ENCODE data around the gene NFKB2.

NFKB2 gene

DNA sequence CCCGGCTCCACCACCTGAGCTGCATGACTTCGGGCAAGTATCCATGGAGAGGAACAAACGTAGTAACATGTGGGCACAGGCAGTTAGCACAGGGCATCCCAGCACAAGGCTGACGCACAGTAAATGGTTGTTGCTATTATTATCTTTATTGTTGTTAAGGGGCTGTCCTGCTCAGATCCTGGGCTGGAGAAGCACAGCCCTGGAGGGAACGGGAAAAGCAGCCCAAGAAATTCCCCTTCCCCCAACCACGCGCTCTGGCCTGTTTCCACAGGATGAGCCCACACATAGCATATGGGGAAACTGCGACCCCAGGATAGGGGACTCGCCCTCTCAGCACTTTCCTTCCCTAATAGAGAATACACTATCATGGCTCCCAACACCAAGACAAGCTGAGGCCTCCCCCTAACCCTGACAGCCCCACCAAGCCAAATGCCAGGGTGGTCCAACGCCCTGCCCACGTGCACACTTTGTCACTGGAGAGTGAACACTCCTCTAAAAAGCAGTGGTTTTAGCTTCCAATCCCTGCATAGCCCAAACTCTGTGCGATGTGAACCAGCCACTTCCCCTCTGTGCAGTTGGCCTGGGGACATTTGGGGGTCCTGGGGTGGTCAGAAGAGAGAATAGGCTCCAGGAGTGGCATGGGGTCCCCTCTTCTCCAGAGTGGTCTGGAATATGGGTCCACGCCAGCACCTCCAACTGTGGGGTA is 12.1 kb downstream of the NFKB2 start:
- H3K36me3 ChIP-seq (ENCODE audit: control insufficient read depth in 5 of 5, insufficient read depth in 5 of 5, low read length in 5 of 5), result peaks cover 0 to 4% (median 1%) of the 10 kb centered on the region in 5 donors
- no peaks in the 10 kb centered on the region for H3K9me3 ChIP-seq (ENCODE audit: control insufficient read depth in 5 of 5, low read length in 5 of 5)
- peaks cover 44 to 51% (median 49%) of the 10 kb centered on the region in 5 donors for H3K27me3 ChIP-seq (ENCODE audit: control insufficient read depth in 5 of 5, insufficient read depth in 4 of 5, low read length in 5 of 5)
- no peak overlapping the region for H3K9ac ChIP-seq (ENCODE audit: low read length in 5 of 5)
- H3K4me1 ChIP-seq (ENCODE audit: control insufficient read depth in 5 of 5, insufficient read depth in 5 of 5, low read length in 5 of 5), result peaks cover 0 to 19% (median 17%) of the 10 kb centered on the region in 5 donors
- H3K27ac ChIP-seq (ENCODE audit: low read depth, low read length), result no peak overlapping the region
- no peak overlapping the region for H3K4me3 ChIP-seq (ENCODE audit: low read depth in 1 of 5, low read length in 5 of 5)

DNA sequence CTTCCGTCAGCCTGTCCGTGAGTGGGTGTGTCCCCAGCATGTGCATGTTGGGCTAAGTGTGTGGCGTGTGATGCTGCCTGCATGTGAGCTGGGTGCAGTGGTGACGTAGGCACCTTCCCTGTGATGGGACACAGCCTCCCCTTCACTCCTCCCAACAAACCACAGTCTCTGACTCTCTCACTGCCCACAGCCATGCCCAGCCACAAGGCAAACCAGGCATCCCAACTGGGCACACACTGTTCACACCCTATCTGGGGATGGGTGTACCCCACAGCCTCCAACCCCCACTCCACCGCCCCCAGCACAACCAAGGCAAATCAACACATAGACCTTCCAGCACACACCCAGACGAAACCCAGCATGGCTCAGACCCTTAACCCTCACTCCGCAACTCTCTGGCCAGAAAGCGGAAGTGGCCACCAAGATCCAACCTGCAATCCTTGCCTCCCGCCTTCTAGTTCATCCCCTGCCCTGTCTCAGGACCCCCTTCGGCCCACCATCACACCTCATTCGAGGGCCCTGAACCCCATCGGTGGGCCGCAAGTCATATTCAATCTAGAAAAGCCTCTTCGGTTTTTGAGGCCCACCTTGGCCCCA is 12.7 kb downstream of the NFKB2 start:
- no peaks in the 10 kb centered on the region for H3K36me3 ChIP-seq (ENCODE audit: control insufficient read depth in 5 of 5, insufficient read depth in 5 of 5, low read length in 5 of 5)
- H3K4me3 ChIP-seq (ENCODE audit: low read depth in 1 of 5, low read length in 5 of 5), result peak overlapping the region in 1 of 5 donors; percentile 60
- H3K27ac ChIP-seq (ENCODE audit: low read depth, low read length), result no peak overlapping the region
- no peak overlapping the region for H3K9ac ChIP-seq (ENCODE audit: low read length in 5 of 5)
- peaks cover 48 to 58% (median 55%) of the 10 kb centered on the region in 5 donors for H3K27me3 ChIP-seq (ENCODE audit: control insufficient read depth in 5 of 5, insufficient read depth in 4 of 5, low read length in 5 of 5)
- H3K4me1 ChIP-seq (ENCODE audit: control insufficient read depth in 5 of 5, insufficient read depth in 5 of 5, low read length in 5 of 5), result peaks cover 0 to 19% (median 17%) of the 10 kb centered on the region in 5 donors
- no peaks in the 10 kb centered on the region for H3K9me3 ChIP-seq (ENCODE audit: control insufficient read depth in 5 of 5, low read length in 5 of 5)

DNA sequence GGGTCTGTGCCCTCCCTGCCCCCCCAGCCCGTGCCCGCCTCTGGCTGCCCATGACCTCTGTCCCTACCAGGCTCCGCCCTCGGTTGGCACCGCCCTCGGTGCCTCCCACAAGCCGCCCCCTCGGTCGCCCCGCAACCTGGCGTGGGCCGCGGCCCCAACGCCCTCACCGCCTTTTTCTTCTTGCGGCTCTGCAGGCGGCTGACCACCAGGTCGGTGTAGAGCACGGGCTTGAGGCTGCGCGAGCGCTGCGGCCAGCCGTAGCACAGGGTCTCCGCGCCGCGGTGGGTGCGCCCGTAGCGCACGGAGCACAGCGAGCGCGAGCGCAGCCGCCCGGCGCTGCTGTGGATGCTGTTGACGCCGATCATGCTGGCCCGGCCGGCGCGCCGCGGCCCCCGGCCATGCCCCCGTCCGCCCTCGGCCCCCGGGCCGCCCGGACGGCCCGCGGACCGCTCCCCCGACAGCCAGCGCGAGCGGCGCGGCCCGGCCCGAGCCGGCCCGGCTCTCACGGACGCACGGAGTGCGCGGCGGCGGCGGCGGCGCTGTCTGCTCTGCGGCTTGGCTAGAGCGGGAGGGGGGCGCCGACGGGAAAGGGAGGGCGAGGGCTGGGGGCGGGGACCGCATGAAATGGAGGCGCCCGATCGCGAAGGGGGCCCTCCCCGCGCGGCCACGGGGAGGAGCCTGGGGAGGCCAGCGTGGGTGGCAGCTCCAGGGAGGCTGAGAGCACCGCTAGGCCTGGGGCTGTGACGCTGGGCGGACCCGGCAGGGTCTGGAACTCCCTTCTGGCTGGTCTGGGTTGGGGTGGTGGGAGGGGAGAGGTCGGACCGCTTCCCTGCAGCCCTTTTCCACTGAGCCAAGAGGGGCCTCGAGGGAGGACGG is 13.5 kb downstream of the NFKB2 start:
- peak overlapping the region in 3 of 5 donors; percentile 44 to 60 (median 59) for H3K4me3 ChIP-seq (ENCODE audit: low read depth in 1 of 5, low read length in 5 of 5)
- peaks cover 0 to 19% (median 17%) of the 10 kb centered on the region in 5 donors for H3K4me1 ChIP-seq (ENCODE audit: control insufficient read depth in 5 of 5, insufficient read depth in 5 of 5, low read length in 5 of 5)
- H3K9ac ChIP-seq (ENCODE audit: low read length in 5 of 5), result no peak overlapping the region
- H3K27ac ChIP-seq (ENCODE audit: low read depth, low read length), result no peak overlapping the region
- H3K27me3 ChIP-seq (ENCODE audit: control insufficient read depth in 5 of 5, insufficient read depth in 4 of 5, low read length in 5 of 5), result peaks cover 48 to 63% (median 59%) of the 10 kb centered on the region in 5 donors
- H3K36me3 ChIP-seq (ENCODE audit: control insufficient read depth in 5 of 5, insufficient read depth in 5 of 5, low read length in 5 of 5), result no peaks in the 10 kb centered on the region
- no peaks in the 10 kb centered on the region for H3K9me3 ChIP-seq (ENCODE audit: control insufficient read depth in 5 of 5, low read length in 5 of 5)

DNA sequence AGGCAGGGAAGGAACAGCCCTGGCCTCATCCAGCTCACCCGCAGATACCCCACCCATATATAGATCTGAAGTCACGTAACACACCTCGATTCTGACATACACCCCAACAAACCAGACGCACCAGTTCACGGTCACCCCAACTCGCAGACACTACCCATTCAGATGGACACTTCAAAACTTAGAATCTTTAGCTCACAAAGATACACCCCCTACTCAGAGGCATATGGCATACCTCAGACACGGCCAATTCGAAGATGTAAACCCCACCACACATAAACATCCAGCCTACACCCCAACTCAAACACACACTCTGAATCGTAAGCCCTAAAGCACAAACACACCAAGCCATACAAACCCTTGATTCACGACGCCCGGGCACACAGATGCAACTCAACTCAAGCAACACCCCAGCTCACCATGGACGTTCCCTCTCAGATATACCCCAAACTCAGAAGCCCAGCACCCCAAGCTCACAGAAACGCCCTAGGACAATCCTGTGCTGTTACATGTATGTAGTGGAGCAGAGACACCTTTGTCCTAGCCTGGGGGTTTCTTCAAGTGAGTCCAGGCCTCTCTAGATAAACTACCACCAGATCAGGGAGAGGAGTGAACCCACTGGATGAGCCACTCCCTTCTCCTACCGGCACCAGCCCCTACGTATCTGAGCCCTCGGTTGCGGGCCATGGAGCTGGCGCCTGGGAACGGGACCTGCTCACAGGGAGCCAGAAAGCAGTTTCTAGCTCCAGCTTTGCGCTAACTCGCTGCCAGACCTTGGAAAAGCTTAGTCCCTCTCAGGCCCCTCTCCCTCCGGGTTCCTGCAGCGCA is 14.3 kb downstream of the NFKB2 start:
- peaks cover 48 to 69% (median 64%) of the 10 kb centered on the region in 5 donors for H3K27me3 ChIP-seq (ENCODE audit: control insufficient read depth in 5 of 5, insufficient read depth in 4 of 5, low read length in 5 of 5)

DNA sequence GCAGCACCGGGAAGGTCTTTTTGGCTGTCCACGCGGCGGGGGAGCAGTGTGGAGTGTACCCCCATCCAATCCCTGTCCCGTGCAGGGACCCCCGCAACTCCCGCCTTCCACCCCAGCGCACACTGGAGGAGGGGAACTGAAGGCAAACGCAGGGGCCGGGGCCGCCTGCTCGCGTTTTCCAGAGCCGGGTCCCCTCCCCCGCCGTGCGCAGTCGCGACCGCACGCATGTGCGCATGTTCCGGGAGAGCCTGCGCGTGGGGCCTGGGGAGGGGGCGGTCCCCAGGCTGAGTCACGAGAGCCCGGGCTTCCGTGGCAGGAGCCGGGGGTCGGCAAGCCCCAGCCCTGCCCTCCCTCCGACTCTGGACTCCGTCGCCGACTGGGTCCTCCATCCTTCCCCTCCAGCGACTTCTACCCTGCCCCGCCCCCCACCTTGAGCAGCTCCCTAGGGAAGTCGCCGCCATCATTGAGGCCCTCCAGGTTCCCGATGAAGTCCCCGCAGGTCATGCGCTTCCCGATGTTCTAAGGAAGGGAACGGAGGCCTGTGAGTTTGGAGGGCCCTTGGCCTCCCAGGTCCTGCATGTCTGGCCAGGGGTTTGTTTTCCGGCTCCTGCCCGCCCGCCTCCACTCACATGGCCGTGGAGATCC is 15.0 kb downstream of the NFKB2 start:
- H3K36me3 ChIP-seq (ENCODE audit: control insufficient read depth in 5 of 5, insufficient read depth in 5 of 5, low read length in 5 of 5), result no peaks in the 10 kb centered on the region
- H3K9ac ChIP-seq (ENCODE audit: low read length in 5 of 5), result no peak overlapping the region
- H3K27me3 ChIP-seq (ENCODE audit: control insufficient read depth in 5 of 5, insufficient read depth in 4 of 5, low read length in 5 of 5), result peaks cover 49 to 74% (median 69%) of the 10 kb centered on the region in 5 donors
- no peak overlapping the region for H3K27ac ChIP-seq (ENCODE audit: low read depth, low read length)
- H3K9me3 ChIP-seq (ENCODE audit: control insufficient read depth in 5 of 5, low read length in 5 of 5), result no peaks in the 10 kb centered on the region
- peak overlapping the region in 1 of 5 donors; percentile 5 for H3K4me3 ChIP-seq (ENCODE audit: low read depth in 1 of 5, low read length in 5 of 5)
- peaks cover 0 to 19% (median 17%) of the 10 kb centered on the region in 5 donors for H3K4me1 ChIP-seq (ENCODE audit: control insufficient read depth in 5 of 5, insufficient read depth in 5 of 5, low read length in 5 of 5)

More for the DNA sequence above, 14.3 kb downstream of the NFKB2 start:
- Histone ChIP-seq H3K36me3 (ENCODE audit: control insufficient read depth in 5 of 5, insufficient read depth in 5 of 5, low read length in 5 of 5) (no peaks in the 10 kb centered on the region), H3K4me3 (ENCODE audit: low read depth in 1 of 5, low read length in 5 of 5) (peak overlapping the region in 2 of 5 donors; percentile 18 to 39), H3K9ac (ENCODE audit: low read length in 5 of 5) (no peak overlapping the region), H3K4me1 (ENCODE audit: control insufficient read depth in 5 of 5, insufficient read depth in 5 of 5, low read length in 5 of 5) (peaks cover 0 to 19% (median 17%) of the 10 kb centered on the region in 5 donors), H3K9me3 (ENCODE audit: control insufficient read depth in 5 of 5, low read length in 5 of 5) (no peaks in the 10 kb centered on the region), H3K27ac (ENCODE audit: low read depth, low read length) (no peak overlapping the region)

DNA sequence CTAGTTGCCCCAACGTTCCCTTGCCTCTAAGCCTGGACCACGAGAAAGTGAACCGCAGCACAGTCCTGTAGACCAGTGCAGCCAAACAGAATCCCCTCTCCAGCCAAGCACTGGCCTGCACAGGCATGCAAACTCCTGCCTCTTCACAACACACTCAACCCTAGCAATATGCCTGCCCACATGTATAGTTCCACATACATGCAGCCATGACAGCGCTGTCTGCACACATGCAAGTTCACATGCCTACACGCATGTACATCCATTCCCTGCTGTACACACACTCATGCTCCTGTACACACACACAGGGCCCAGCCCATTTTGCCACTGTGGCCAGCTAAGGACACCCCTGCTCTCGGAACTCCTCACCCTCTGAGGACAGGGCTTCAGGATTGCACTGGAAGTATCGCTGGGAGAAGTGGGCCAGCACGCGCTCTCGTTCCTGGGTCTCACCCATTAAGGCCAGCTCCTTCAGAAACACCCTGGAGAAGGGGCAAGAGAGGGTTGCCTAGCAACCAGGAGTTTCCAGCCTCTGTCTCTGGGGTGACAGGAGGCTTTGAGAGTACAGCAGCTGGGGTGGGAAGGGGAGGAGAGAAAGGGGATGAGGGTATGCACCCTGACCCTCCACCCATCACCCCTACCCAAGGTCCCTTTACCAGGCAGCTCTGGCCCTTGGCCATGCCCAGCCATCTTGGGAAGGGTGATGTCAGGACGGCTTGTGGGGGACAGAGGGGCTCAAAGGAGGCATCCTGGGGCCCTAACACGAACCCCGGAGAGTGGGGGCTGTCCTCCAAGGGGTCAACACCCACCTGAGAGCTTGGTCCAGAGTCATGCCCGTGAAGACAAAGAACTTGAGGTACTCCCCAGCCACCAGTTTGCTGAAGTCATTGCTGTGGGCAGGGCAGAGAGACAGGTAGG is 16.1 kb downstream of the NFKB2 start:
- Histone ChIP-seq H3K4me3 (ENCODE audit: low read depth in 1 of 5, low read length in 5 of 5) (no peak overlapping the region), H3K9ac (ENCODE audit: low read length in 5 of 5) (no peak overlapping the region), H3K9me3 (ENCODE audit: control insufficient read depth in 5 of 5, low read length in 5 of 5) (no peaks in the 10 kb centered on the region), H3K36me3 (ENCODE audit: control insufficient read depth in 5 of 5, insufficient read depth in 5 of 5, low read length in 5 of 5) (no peaks in the 10 kb centered on the region), H3K27ac (ENCODE audit: low read depth, low read length) (no peak overlapping the region), H3K27me3 (ENCODE audit: control insufficient read depth in 5 of 5, insufficient read depth in 4 of 5, low read length in 5 of 5) (peaks cover 56 to 83% (median 77%) of the 10 kb centered on the region in 5 donors), H3K4me1 (ENCODE audit: control insufficient read depth in 5 of 5, insufficient read depth in 5 of 5, low read length in 5 of 5) (peaks cover 0 to 19% (median 17%) of the 10 kb centered on the region in 5 donors)

DNA sequence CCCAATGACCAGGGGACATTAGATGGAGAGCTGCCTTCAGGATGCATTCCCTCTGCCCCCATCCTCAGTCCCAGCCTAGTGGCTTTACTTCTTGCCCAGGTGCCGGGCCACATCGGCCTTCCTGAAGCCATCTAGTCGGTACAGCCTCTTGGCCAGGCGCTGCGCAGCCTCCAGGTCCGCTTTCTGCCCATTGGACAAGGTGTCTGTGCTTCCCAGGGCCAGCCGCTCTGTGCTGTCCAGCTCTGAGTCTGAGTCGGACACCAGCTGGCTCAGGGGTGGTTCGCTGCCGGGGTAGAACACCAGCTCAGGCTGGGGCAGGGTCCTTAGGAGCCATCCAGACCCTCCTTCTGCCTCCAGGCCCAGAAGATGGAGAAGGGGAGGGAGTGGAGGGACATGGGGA is 16.8 kb downstream of the NFKB2 start:
- no peak overlapping the region for H3K9ac ChIP-seq (ENCODE audit: low read length in 5 of 5)
- H3K9me3 ChIP-seq (ENCODE audit: control insufficient read depth in 5 of 5, low read length in 5 of 5), result no peaks in the 10 kb centered on the region
- H3K36me3 ChIP-seq (ENCODE audit: control insufficient read depth in 5 of 5, insufficient read depth in 5 of 5, low read length in 5 of 5), result no peaks in the 10 kb centered on the region
- H3K27ac ChIP-seq (ENCODE audit: low read depth, low read length), result no peak overlapping the region
- no peak overlapping the region for H3K4me3 ChIP-seq (ENCODE audit: low read depth in 1 of 5, low read length in 5 of 5)
- peaks cover 59 to 86% (median 80%) of the 10 kb centered on the region in 5 donors for H3K27me3 ChIP-seq (ENCODE audit: control insufficient read depth in 5 of 5, insufficient read depth in 4 of 5, low read length in 5 of 5)
- H3K4me1 ChIP-seq (ENCODE audit: control insufficient read depth in 5 of 5, insufficient read depth in 5 of 5, low read length in 5 of 5), result peaks cover 0 to 19% (median 17%) of the 10 kb centered on the region in 5 donors

DNA sequence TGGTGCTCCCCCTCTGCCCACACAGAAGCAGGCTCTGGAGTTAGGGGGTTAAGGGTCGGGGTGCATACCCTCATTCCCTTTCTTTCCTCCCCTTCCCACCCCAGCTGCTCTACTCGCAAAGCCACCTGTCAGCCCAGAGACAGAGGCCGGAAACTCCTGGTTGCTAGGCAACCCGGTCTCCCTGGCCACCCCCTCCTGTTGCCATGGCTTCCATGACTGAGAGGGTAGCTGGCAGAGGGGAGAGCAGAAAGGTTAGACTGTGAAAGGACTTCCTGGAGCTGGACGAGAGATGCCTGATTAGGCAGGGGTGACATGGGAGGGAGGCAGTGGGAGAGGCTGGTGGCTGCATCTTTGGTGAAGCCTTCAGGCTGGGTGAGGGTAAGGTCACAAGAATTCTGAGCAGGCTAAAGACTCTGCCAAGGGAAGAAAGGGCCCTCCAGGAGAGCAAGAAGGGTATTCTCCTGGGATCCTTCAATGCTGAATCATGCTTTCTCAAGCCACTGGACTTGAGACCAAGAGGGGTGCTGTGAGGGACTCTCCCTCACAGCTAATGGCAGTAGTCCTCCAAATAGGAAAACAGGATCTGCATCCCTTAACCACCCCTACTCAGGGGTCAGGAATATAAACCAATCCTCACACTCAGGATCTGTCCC is 17.7 kb downstream of the NFKB2 start:
- H3K9ac ChIP-seq (ENCODE audit: low read length in 5 of 5), result no peak overlapping the region
- H3K9me3 ChIP-seq (ENCODE audit: control insufficient read depth in 5 of 5, low read length in 5 of 5), result no peaks in the 10 kb centered on the region
- H3K27me3 ChIP-seq (ENCODE audit: control insufficient read depth in 5 of 5, insufficient read depth in 4 of 5, low read length in 5 of 5), result peaks cover 59 to 84% (median 77%) of the 10 kb centered on the region in 5 donors
- H3K27ac ChIP-seq (ENCODE audit: low read depth, low read length), result no peak overlapping the region
- no peaks in the 10 kb centered on the region for H3K36me3 ChIP-seq (ENCODE audit: control insufficient read depth in 5 of 5, insufficient read depth in 5 of 5, low read length in 5 of 5)
- H3K4me1 ChIP-seq (ENCODE audit: control insufficient read depth in 5 of 5, insufficient read depth in 5 of 5, low read length in 5 of 5), result peaks cover 0 to 19% (median 17%) of the 10 kb centered on the region in 5 donors
- H3K4me3 ChIP-seq (ENCODE audit: low read depth in 1 of 5, low read length in 5 of 5), result no peak overlapping the region

Data from subcutaneous abdominal adipose tissue (tissue), 5 donors.